Trophoblast cell (in vitro differentiated cells and primary cell): ENCODE results near the gene HP1BP3.

Experiments used
- DNase-seq, 2 donors: peaks; one replicate each; pipeline ENCODE4 v3.0.0-alpha.2; 2016
- H2AFZ ChIP-seq: 2 replicates; pipeline ENCODE4 v1.6.1; 2013; ENCODE audit warnings: low read length, moderate library complexity, mild to moderate bottlenecking; ENCODE audit not compliant: insufficient read depth, poor library complexity
- H2AK5ac ChIP-seq: 2 replicates; pipeline ENCODE4 v1.6.1; 2013; ENCODE audit warnings: mild to moderate bottlenecking, low read length
- H2BK120ac ChIP-seq: 2 replicates; pipeline ENCODE4 v1.6.1; 2013; ENCODE audit warnings: low read length, mild to moderate bottlenecking, moderate library complexity; ENCODE audit not compliant: insufficient read depth, poor library complexity
- H2BK12ac ChIP-seq: 2 replicates; pipeline ENCODE4 v1.6.1; 2013; ENCODE audit warnings: mild to moderate bottlenecking, low read length, moderate library complexity
- H2BK5ac ChIP-seq: 2 replicates; pipeline ENCODE4 v1.6.1; 2013; ENCODE audit warnings: low read length, low read depth, moderate library complexity, mild to moderate bottlenecking; ENCODE audit not compliant: poor library complexity
- H3K14ac ChIP-seq: 2 replicates; pipeline ENCODE4 v1.6.1; 2013; ENCODE audit warnings: mild to moderate bottlenecking, low read length
- H3K18ac ChIP-seq: 2 replicates; pipeline ENCODE4 v1.6.1; 2013; ENCODE audit warnings: mild to moderate bottlenecking, low read length
- H3K23ac ChIP-seq: 2 replicates; pipeline ENCODE4 v1.6.1; 2013; ENCODE audit warnings: low read length
- H3K27ac ChIP-seq: 2 replicates; pipeline ENCODE4 v1.5.1; 2013; ENCODE audit warnings: low read depth, mild to moderate bottlenecking, inconsistent platforms, low read length, moderate library complexity
- H3K27me3 ChIP-seq: 2 replicates; pipeline ENCODE4 v1.6.1; 2013; ENCODE audit warnings: inconsistent platforms, mild to moderate bottlenecking, low read length, moderate library complexity; ENCODE audit not compliant: insufficient read depth
- H3K36me3 ChIP-seq, 2 experiments: 1 replicate in 1 of 2; 2 replicates in 1 of 2; pipeline ENCODE4 v1.6.1; 2013; ENCODE audit warnings: low read length in 2 of 2, mild to moderate bottlenecking in 2 of 2, moderate library complexity in 1 of 2; ENCODE audit not compliant: insufficient read depth in 2 of 2, control insufficient read depth in 1 of 2
- H3K4ac ChIP-seq: 2 replicates; pipeline ENCODE4 v1.6.1; 2013; ENCODE audit warnings: low read depth, mild to moderate bottlenecking, low read length, moderate library complexity
- H3K4me1 ChIP-seq, 2 experiments: 1 replicate in 1 of 2; 2 replicates in 1 of 2; pipeline ENCODE4 v1.6.1; 2013; ENCODE audit warnings: low read length in 2 of 2, mild to moderate bottlenecking in 2 of 2, moderate library complexity in 1 of 2; ENCODE audit not compliant: insufficient read depth in 2 of 2, control insufficient read depth in 1 of 2
- H3K4me2 ChIP-seq: 2 replicates; pipeline ENCODE4 v1.6.1; 2013; ENCODE audit warnings: inconsistent platforms, mild to moderate bottlenecking, low read length, moderate library complexity
- H3K4me3 ChIP-seq: 2 replicates; pipeline ENCODE4 v1.5.1; 2013; ENCODE audit warnings: mild to moderate bottlenecking, low read depth, low read length, inconsistent platforms
- H3K79me1 ChIP-seq: one replicate; pipeline ENCODE4 v1.6.1; 2013; ENCODE audit warnings: low read length
- H3K79me2 ChIP-seq: 2 replicates; pipeline ENCODE4 v1.6.1; 2013; ENCODE audit warnings: low read length, mild to moderate bottlenecking; ENCODE audit not compliant: control insufficient read depth, insufficient read depth, poor library complexity
- H3K9ac ChIP-seq: 2 replicates; pipeline ENCODE4 v1.6.1; 2013; ENCODE audit warnings: mild to moderate bottlenecking, low read length
- H3K9me3 ChIP-seq: 2 replicates; pipeline ENCODE4 v1.6.1; 2013; ENCODE audit warnings: low read depth, mild to moderate bottlenecking, control low read depth, inconsistent platforms, low read length; ENCODE audit not compliant: insufficient read depth
- H4K12ac ChIP-seq: 2 replicates; pipeline ENCODE4 v1.6.1; 2013; ENCODE audit warnings: low read depth, mild to moderate bottlenecking, low read length, moderate library complexity
- H4K8ac ChIP-seq: 2 replicates; pipeline ENCODE4 v1.6.1; 2013; ENCODE audit warnings: low read depth, mild to moderate bottlenecking, low read length, moderate library complexity
- H4K91ac ChIP-seq: one replicate; pipeline ENCODE4 v1.6.1; 2013; ENCODE audit warnings: low read depth, mild to moderate bottlenecking, low read length, moderate library complexity
- WGBS: extraction: QIAGEN DNeasy Blood & Tissue Kit; methylation state at CpG from one replicate; pipeline ENCODE4 v1.1.7; 2013; ENCODE audit warnings: missing lambda C conversion rate; ENCODE audit not compliant: insufficient read length, insufficient coverage; ENCODE audit errors: extremely low coverage; 5-methylcytosine and 5-hydroxymethylcytosine counted together

HP1BP3 gene

GRCh38 chr1:20729990-20730689 is 57.0 kb downstream of the HP1BP3 start:
- peaks cover 25% of the 10 kb centered on the region for H3K27me3 ChIP-seq
- H3K18ac ChIP-seq = no peak overlapping the region
- no peak overlapping the region for H2BK12ac ChIP-seq
- peaks cover 2% of the 10 kb centered on the region for H3K79me2 ChIP-seq
- no peak overlapping the region for H3K14ac ChIP-seq
- H4K12ac ChIP-seq = no peak overlapping the region
- no peak overlapping the region for H3K23ac ChIP-seq
- H3K4ac ChIP-seq = no peak overlapping the region
- no CpG with 5 or more reads among the region's 19 CpGs for WGBS
- H2BK5ac ChIP-seq = no peak overlapping the region
- H3K9me3 ChIP-seq = no peaks in the 10 kb centered on the region
- H3K36me3 ChIP-seq = no peaks in the 10 kb centered on the region
- H4K8ac ChIP-seq = no peak overlapping the region
- no peak overlapping the region for H2AK5ac ChIP-seq
- H4K91ac ChIP-seq = peak overlapping the region; percentile 2
- no peak overlapping the region for H3K27ac ChIP-seq
- peaks cover 19% of the 10 kb centered on the region for H3K79me1 ChIP-seq
- H3K4me1 ChIP-seq = peaks cover 19 to 23% of the 10 kb centered on the region in 2 experiments
- H3K9ac ChIP-seq = no peak overlapping the region
- no peak for DNase-seq
- no peak overlapping the region for H2AFZ ChIP-seq
- H3K4me2 ChIP-seq = no peak overlapping the region
- H2BK120ac ChIP-seq = no peak overlapping the region
- H3K4me3 ChIP-seq = no peak overlapping the region

- H3K4me3 ChIP-seq = no peak overlapping the region
- H3K79me1 ChIP-seq = peaks cover 19% of the 10 kb centered on the region
- H3K4me1 ChIP-seq = peaks cover 19 to 23% of the 10 kb centered on the region in 2 experiments
- H3K36me3 ChIP-seq = no peaks in the 10 kb centered on the region
- H3K4ac ChIP-seq = no peak overlapping the region
- H3K18ac ChIP-seq = no peak overlapping the region
- peak overlapping the region; percentile 39 for H2AK5ac ChIP-seq
- peak overlapping the region; percentile 13 for H2BK120ac ChIP-seq
- no peak overlapping the region for H3K27ac ChIP-seq
- peaks cover 25% of the 10 kb centered on the region for H3K27me3 ChIP-seq
- H3K14ac ChIP-seq = peak overlapping the region; percentile 49
- H2BK12ac ChIP-seq = peak overlapping the region; percentile 37
- peaks cover 2% of the 10 kb centered on the region for H3K79me2 ChIP-seq
- no peaks in the 10 kb centered on the region for H3K9me3 ChIP-seq
- no CpG with 5 or more reads among the region's 14 CpGs for WGBS
- H2AFZ ChIP-seq = no peak overlapping the region
- H2BK5ac ChIP-seq = no peak overlapping the region
- no peak overlapping the region for H3K23ac ChIP-seq
- no peak for DNase-seq
- H4K8ac ChIP-seq = no peak overlapping the region
- no peak overlapping the region for H3K9ac ChIP-seq
- H3K4me2 ChIP-seq = no peak overlapping the region
- peak overlapping the region; percentile 41 for H4K91ac ChIP-seq
- no peak overlapping the region for H4K12ac ChIP-seq
Measured at GRCh38 chr1:20729155-20729931, 57.8 kb downstream of the HP1BP3 start.

- H3K79me1 ChIP-seq = peaks cover 19% of the 10 kb centered on the region
- no peak overlapping the region for H4K12ac ChIP-seq
- H3K14ac ChIP-seq = no peak overlapping the region
- no peak overlapping the region for H3K18ac ChIP-seq
- no peaks in the 10 kb centered on the region for H3K36me3 ChIP-seq
- no peak overlapping the region for H4K8ac ChIP-seq
- no peak overlapping the region for H3K4ac ChIP-seq
- DNase-seq = peak; percentile 65 to 73
- peaks cover 19 to 23% of the 10 kb centered on the region in 2 experiments for H3K4me1 ChIP-seq
- no peak overlapping the region for H2AFZ ChIP-seq
- no peak overlapping the region for H2BK5ac ChIP-seq
- H2AK5ac ChIP-seq = no peak overlapping the region
- no peak overlapping the region for H3K4me2 ChIP-seq
- H3K27me3 ChIP-seq = peaks cover 25% of the 10 kb centered on the region
- no peak overlapping the region for H3K4me3 ChIP-seq
- peak overlapping the region; percentile 13 for H2BK120ac ChIP-seq
- no peak overlapping the region for H3K9ac ChIP-seq
- no peak overlapping the region for H3K23ac ChIP-seq
- H3K79me2 ChIP-seq = peaks cover 2% of the 10 kb centered on the region
- no peak overlapping the region for H2BK12ac ChIP-seq
- WGBS = no CpG with 5 or more reads among the region's 9 CpGs
- peak overlapping the region; percentile 41 for H4K91ac ChIP-seq
- no peaks in the 10 kb centered on the region for H3K9me3 ChIP-seq
- H3K27ac ChIP-seq = no peak overlapping the region
Measured at GRCh38 chr1:20728371-20729154, 58.5 kb downstream of the HP1BP3 start.

- no peaks in the 10 kb centered on the region for H3K36me3 ChIP-seq
- H3K4me1 ChIP-seq = peaks cover 13 to 18% of the 10 kb centered on the region in 2 experiments
- H2AFZ ChIP-seq = no peak overlapping the region
- H3K4me3 ChIP-seq = no peak overlapping the region
- H3K9ac ChIP-seq = no peak overlapping the region
- no peak overlapping the region for H4K12ac ChIP-seq
- H2BK120ac ChIP-seq = peak overlapping the region; percentile 16
- no peak overlapping the region for H2BK12ac ChIP-seq
- no peak overlapping the region for H3K4me2 ChIP-seq
- no peak overlapping the region for H3K27ac ChIP-seq
- peak overlapping the region; percentile 17 for H3K18ac ChIP-seq
- no peak overlapping the region for H3K4ac ChIP-seq
- peak in 1 of 2 donors; percentile 32 for DNase-seq
- H4K91ac ChIP-seq = peak overlapping the region; percentile 38
- no peak overlapping the region for H3K23ac ChIP-seq
- no peak overlapping the region for H2BK5ac ChIP-seq
- H3K9me3 ChIP-seq = no peaks in the 10 kb centered on the region
- peaks cover 19% of the 10 kb centered on the region for H3K79me1 ChIP-seq
- peaks cover 25% of the 10 kb centered on the region for H3K27me3 ChIP-seq
- H2AK5ac ChIP-seq = no peak overlapping the region
- H4K8ac ChIP-seq = peak overlapping the region; percentile 11
- H3K79me2 ChIP-seq = peaks cover 2% of the 10 kb centered on the region
- WGBS = no CpG with 5 or more reads among the region's 13 CpGs
- H3K14ac ChIP-seq = no peak overlapping the region
Measured at GRCh38 chr1:20727746-20728316, 59.3 kb downstream of the HP1BP3 start.
